Stimulated activated memory B cell treated with anti-CD40 and anti-IgM and Interleukin-4, amounts not matched to agents 10 μg/mL and 1 μg/mL and 100 μg/mL, for 72 hours (primary cell): ENCODE measurements around the gene IMPA2.

Experiments used
- ATAC-seq: fragments of 150-1000 bp; cut with Tn5 transposase; 2 replicates; pipeline ENCODE4 v1.10.0; 2021
- H3K27ac Mint-ChIP-seq: one replicate; pipeline ENCODE4 v1.8.0; 2022; ENCODE audit warnings: mild to moderate bottlenecking, mixed read lengths
- H3K27me3 Mint-ChIP-seq: one replicate; pipeline ENCODE4 v1.8.0; 2022; ENCODE audit warnings: mixed read lengths
- H3K36me3 Mint-ChIP-seq: one replicate; pipeline ENCODE4 v1.8.0; 2022; ENCODE audit warnings: mixed read lengths
- H3K4me1 Mint-ChIP-seq: one replicate; pipeline ENCODE4 v1.8.0; 2022; ENCODE audit warnings: mixed read lengths
- H3K4me3 Mint-ChIP-seq: one replicate; pipeline ENCODE4 v1.8.0; 2022; ENCODE audit warnings: mild to moderate bottlenecking, moderate library complexity, mixed read lengths
- H3K9me3 Mint-ChIP-seq: one replicate; pipeline ENCODE4 v1.8.0; 2022; ENCODE audit warnings: mixed read lengths

The IMPA2 gene

DNA sequence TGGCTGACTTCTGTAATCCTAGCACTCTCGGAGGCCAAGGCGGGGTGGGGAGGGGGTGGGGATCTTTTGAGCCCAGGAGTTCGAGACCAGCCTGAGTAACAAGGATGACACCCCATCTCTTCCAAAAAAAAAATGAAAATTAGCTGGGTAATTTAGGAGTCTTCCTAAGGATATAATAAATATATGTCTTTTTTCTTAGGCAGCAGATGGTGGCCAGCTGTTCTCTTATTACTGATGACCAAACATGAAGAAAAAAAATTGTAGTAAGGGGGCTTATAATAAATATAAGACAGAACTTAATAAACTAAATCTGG is 4.2 kb upstream of the IMPA2 start:
- no peak overlapping the region for H3K4me3 Mint-ChIP-seq
- H3K36me3 Mint-ChIP-seq, result no peaks in the 10 kb centered on the region
- no peak for ATAC-seq
- H3K4me1 Mint-ChIP-seq, result peaks cover 12% of the 10 kb centered on the region
- H3K9me3 Mint-ChIP-seq, result no peaks in the 10 kb centered on the region
- no peaks in the 10 kb centered on the region for H3K27me3 Mint-ChIP-seq
- no peak overlapping the region for H3K27ac Mint-ChIP-seq

GRCh38 chr18:11978956-11979355 is 2.4 kb upstream of the IMPA2 start:
- H3K9me3 Mint-ChIP-seq, result no peaks in the 10 kb centered on the region
- no peak overlapping the region for H3K4me3 Mint-ChIP-seq
- H3K4me1 Mint-ChIP-seq, result peaks cover 17% of the 10 kb centered on the region
- no peak for ATAC-seq
- H3K27ac Mint-ChIP-seq, result no peak overlapping the region
- H3K27me3 Mint-ChIP-seq, result no peaks in the 10 kb centered on the region
- no peaks in the 10 kb centered on the region for H3K36me3 Mint-ChIP-seq

DNA sequence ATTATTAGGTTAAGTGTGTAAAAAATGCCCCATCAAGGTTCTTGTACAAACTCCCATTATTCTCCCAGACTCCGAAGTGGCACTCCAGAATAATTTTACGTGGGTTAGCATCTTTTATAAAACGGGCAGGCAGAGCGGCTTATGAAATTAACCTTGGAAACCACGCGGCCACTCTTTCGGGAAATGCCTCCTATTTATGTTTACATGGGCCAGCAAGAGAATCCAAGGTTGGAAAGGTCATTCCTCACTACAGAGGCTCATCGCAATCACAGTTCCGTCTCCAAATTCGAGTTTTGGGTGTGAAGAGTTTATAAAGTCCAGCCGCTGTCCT is 1.2 kb upstream of the IMPA2 start:
- Mint-ChIP-seq H3K27ac (peak overlapping the region; percentile 39), H3K4me1 (peaks cover 17% of the 10 kb centered on the region), H3K9me3 (no peaks in the 10 kb centered on the region), H3K36me3 (no peaks in the 10 kb centered on the region), H3K27me3 (no peaks in the 10 kb centered on the region), H3K4me3 (peak overlapping the region; percentile 78)
- ATAC-seq, result no peak

DNA sequence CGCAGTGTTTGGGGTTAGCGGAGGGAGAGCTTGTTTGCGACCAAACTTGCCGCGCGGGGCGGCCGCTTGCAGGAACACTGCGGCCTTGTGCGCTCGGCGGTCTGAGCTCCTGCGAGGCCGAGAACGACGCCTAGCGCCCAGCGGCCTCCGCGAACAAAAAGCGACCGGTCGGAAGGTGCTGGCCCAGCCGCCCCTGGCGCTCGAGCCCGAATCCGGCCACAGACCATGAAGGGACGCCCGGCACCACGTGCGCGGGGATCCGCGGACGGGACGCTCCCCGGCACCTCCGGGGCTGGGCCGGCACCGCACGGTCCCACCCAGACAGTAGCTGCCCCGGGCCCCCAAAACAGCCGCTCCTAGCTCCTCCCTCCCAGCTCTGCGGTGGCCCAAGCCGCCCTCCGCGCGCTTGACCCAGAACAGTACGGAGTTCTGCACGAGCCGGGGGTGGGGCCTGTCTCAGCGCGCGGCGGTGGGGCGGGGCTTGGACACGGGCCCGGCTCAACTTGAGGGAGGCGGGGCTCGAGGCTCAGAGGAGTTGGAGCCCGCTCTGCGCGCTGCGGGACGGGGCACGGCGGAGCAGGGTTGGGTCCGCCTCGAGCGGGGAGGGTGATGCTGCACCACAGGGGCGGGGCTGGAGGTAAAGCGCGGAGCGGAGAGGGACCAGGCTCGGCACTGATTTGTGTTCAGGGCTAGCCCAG is 664 bp upstream of the IMPA2 start:
- H3K4me1 Mint-ChIP-seq, result peaks cover 17% of the 10 kb centered on the region
- peak overlapping the region; percentile 39 for H3K27ac Mint-ChIP-seq
- H3K4me3 Mint-ChIP-seq, result peak overlapping the region; percentile 78
- no peaks in the 10 kb centered on the region for H3K9me3 Mint-ChIP-seq
- peak; percentile 97 for ATAC-seq
- H3K36me3 Mint-ChIP-seq, result no peaks in the 10 kb centered on the region
- H3K27me3 Mint-ChIP-seq, result no peaks in the 10 kb centered on the region

DNA sequence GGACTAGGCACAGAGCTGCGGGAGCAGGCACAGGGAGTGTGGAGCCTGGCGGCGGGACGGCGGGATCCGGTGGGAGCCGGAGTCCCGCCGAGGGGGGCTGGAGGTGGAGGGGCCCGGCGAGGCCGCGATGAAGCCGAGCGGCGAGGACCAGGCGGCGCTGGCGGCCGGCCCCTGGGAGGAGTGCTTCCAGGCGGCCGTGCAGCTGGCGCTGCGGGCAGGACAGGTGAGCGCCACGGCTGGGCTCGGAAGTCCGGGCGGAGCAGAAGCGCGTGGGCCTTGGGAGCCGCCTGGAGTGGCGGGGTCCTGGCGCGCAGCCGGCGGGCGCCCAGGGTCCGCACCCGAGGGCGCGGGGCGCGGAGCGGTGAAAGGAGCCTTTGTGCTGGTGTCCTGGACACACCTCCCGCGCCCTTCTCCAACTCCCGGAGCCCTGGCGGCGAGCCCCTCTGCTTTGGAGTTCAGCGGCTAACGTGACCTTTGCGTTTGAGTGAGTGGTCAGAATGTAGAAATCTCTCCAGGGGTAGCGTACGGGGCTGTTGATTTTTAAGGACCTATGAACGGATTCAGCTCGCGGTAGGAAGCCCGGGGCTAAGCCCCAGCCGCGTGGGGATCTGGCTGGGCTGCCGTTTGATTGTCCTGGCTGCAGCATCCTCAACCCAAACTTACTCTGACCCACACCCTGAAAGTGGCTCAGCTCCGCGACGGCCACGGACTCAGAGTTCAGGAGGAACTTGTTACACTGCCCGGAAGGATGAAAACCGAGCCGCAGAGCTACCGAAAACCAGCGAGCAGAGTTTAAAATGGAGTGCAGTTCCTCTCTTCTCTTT is 448 bp downstream of the IMPA2 start:
- Mint-ChIP-seq H3K4me3 (peak overlapping the region; percentile 88), H3K36me3 (no peaks in the 10 kb centered on the region), H3K4me1 (peaks cover 17% of the 10 kb centered on the region), H3K27me3 (no peaks in the 10 kb centered on the region), H3K9me3 (no peaks in the 10 kb centered on the region), H3K27ac (peak overlapping the region; percentile 39)
- ATAC-seq, result peak; percentile 40

DNA sequence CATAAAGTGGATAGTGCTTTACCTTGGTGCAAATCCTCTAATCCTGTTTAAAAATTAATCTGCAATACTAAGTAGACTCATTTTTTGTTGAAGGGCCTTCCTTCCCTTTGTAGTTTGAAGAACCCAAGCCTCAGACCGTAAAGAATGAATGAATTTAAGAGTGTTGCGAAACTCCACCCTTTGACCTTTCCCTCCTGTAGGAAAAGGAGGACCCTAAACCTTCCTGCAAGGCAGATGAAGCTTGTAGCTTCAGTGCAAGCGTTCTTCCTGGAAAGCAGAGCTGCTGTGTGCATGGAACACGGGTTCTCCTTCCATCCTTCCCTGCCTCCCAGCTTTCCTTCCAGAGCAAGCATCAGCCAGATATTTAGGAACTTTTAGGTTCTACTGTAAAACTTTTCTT is 1.7 kb downstream of the IMPA2 start:
- peaks cover 17% of the 10 kb centered on the region for H3K4me1 Mint-ChIP-seq
- no peaks in the 10 kb centered on the region for H3K27me3 Mint-ChIP-seq
- H3K9me3 Mint-ChIP-seq, result no peaks in the 10 kb centered on the region
- ATAC-seq, result no peak
- H3K4me3 Mint-ChIP-seq, result no peak overlapping the region
- no peak overlapping the region for H3K27ac Mint-ChIP-seq
- H3K36me3 Mint-ChIP-seq, result no peaks in the 10 kb centered on the region

DNA sequence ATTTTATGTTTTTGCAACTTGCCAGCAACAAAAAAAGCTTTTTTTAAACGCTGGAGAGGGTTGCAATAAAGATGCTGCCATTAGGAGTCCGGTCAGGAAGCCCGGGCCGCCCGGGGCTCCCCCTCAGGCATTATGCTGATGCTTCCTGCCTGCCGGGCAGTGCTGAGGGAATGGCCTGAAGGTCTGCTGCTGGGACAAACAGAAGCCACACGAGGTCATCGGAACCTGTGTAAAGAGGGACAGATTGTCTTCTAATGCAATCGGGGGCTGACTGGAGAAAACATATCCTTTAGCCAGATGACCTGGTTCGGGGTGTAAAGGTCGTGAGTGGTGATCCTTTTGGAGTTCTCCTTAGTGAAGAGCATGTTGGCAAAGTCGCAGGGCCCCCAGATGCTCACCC is 2.3 kb downstream of the IMPA2 start:
- Mint-ChIP-seq H3K27me3 (no peaks in the 10 kb centered on the region), H3K27ac (no peak overlapping the region), H3K4me3 (no peak overlapping the region), H3K36me3 (no peaks in the 10 kb centered on the region), H3K4me1 (peaks cover 17% of the 10 kb centered on the region), H3K9me3 (no peaks in the 10 kb centered on the region)
- ATAC-seq, result no peak

GRCh38 chr18:11984091-11984490 is 2.8 kb downstream of the IMPA2 start:
- no peak for ATAC-seq
- H3K36me3 Mint-ChIP-seq, result no peaks in the 10 kb centered on the region
- H3K27me3 Mint-ChIP-seq, result no peaks in the 10 kb centered on the region
- peaks cover 17% of the 10 kb centered on the region for H3K4me1 Mint-ChIP-seq
- no peaks in the 10 kb centered on the region for H3K9me3 Mint-ChIP-seq
- no peak overlapping the region for H3K27ac Mint-ChIP-seq
- no peak overlapping the region for H3K4me3 Mint-ChIP-seq

DNA sequence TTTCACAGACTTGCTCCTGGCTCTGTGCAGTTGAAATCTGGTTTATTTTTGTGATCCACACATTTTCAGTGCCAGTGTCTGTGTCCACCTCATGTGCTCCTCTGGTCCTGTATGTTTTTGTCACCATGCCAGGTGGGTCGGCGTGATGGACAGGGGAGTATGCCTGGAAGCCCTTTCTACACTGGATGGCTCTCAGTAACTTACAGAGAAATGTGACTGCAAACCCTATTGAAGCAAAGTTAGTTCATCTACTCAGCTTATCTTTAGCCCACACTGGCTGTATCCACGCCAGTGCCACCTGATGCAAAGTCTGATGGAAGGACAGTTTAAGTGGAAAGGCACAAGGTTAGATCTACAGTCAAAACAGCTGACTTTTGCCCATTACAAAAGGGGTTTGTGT is 4.3 kb downstream of the IMPA2 start:
- peaks cover 9% of the 10 kb centered on the region for H3K4me1 Mint-ChIP-seq
- no peaks in the 10 kb centered on the region for H3K27me3 Mint-ChIP-seq
- H3K36me3 Mint-ChIP-seq, result no peaks in the 10 kb centered on the region
- H3K27ac Mint-ChIP-seq, result no peak overlapping the region
- no peaks in the 10 kb centered on the region for H3K9me3 Mint-ChIP-seq
- no peak for ATAC-seq
- H3K4me3 Mint-ChIP-seq, result no peak overlapping the region

GRCh38 chr18:11986061-11986460 is 4.8 kb downstream of the IMPA2 start:
- Mint-ChIP-seq H3K36me3 (no peaks in the 10 kb centered on the region), H3K27me3 (no peaks in the 10 kb centered on the region), H3K27ac (no peak overlapping the region), H3K4me3 (no peak overlapping the region), H3K4me1 (peaks cover 9% of the 10 kb centered on the region), H3K9me3 (no peaks in the 10 kb centered on the region)
- ATAC-seq, result no peak

DNA sequence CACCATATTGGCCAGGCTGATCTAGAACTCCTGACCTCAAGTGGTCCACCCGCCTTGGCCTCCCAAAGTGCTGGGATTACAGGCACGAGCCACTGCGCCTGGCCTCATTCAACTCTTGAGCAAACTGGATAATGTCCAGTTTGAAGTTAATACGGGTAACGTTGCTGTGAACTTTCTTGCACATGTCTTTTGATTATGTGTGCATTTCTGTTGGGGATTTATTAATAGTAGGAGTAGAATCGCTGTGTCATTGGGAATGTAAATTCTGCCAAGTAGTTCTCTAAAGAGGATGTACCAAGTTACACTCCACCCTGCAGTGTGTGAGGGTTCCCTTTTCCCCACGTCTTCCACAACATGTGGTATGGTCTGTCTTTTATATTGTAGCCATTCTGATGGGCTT is 6.2 kb downstream of the IMPA2 start:
- Mint-ChIP-seq H3K9me3 (no peaks in the 10 kb centered on the region), H3K27me3 (no peaks in the 10 kb centered on the region), H3K36me3 (no peaks in the 10 kb centered on the region), H3K4me1 (peaks cover under 1% of the 10 kb centered on the region), H3K4me3 (no peak overlapping the region), H3K27ac (no peak overlapping the region)
- ATAC-seq, result no peak

- Mint-ChIP-seq H3K9me3 (no peaks in the 10 kb centered on the region), H3K4me3 (no peak overlapping the region), H3K36me3 (no peaks in the 10 kb centered on the region), H3K27ac (no peak overlapping the region), H3K27me3 (no peaks in the 10 kb centered on the region), H3K4me1 (no peaks in the 10 kb centered on the region)
- ATAC-seq, result no peak
Measured at GRCh38 chr18:11989174-11989573, 7.9 kb downstream of the IMPA2 start.

- no peak for ATAC-seq
- no peaks in the 10 kb centered on the region for H3K9me3 Mint-ChIP-seq
- peaks cover 4% of the 10 kb centered on the region for H3K4me1 Mint-ChIP-seq
- peak overlapping the region; percentile 5 for H3K27ac Mint-ChIP-seq
- no peaks in the 10 kb centered on the region for H3K36me3 Mint-ChIP-seq
- no peaks in the 10 kb centered on the region for H3K27me3 Mint-ChIP-seq
- H3K4me3 Mint-ChIP-seq, result no peak overlapping the region
Measured at GRCh38 chr18:11989966-11990380, 8.7 kb downstream of the IMPA2 start.

DNA sequence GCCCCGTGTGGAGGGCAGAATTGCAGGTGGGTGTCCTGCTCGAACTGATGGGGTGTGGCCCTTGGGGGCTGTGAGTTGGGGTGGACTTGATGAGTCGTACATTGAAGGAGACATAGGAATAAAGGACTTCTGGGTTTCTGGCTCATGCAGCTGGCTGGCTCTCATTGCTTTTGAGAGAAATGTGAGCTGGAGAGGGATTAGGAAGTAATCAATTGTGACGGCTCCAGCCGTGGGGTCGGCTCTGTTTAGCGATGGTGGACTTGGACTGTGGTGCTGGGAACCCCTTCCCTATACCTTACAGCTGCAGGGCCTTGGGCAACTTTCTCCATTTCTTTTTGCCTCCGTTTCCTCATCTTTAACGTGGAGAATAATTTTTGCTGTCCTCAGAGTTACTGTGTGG is 9.2 kb downstream of the IMPA2 start:
- no peaks in the 10 kb centered on the region for H3K27me3 Mint-ChIP-seq
- no peaks in the 10 kb centered on the region for H3K36me3 Mint-ChIP-seq

GRCh38 chr18:11991021-11991795 is 9.9 kb downstream of the IMPA2 start:
- no peak overlapping the region for H3K4me3 Mint-ChIP-seq
- no peaks in the 10 kb centered on the region for H3K9me3 Mint-ChIP-seq
- peak overlapping the region; percentile 5 for H3K27ac Mint-ChIP-seq
- no peaks in the 10 kb centered on the region for H3K36me3 Mint-ChIP-seq
- H3K4me1 Mint-ChIP-seq, result peaks cover 16% of the 10 kb centered on the region
- ATAC-seq, result no peak
- H3K27me3 Mint-ChIP-seq, result no peaks in the 10 kb centered on the region

More for the DNA sequence above, 9.2 kb downstream of the IMPA2 start:
- H3K4me3 Mint-ChIP-seq, result no peak overlapping the region
- no peak for ATAC-seq
- no peaks in the 10 kb centered on the region for H3K9me3 Mint-ChIP-seq
- H3K27ac Mint-ChIP-seq, result peak overlapping the region; percentile 5
- H3K4me1 Mint-ChIP-seq, result peaks cover 9% of the 10 kb centered on the region
